KMS-11 (cell line): Measurements from ENCODE around the gene MALT1.

ENCODE experiments used
- H2AFZ ChIP-seq: fragments of 200-600 bp; sonication (generic); 2 replicates; pipeline ENCODE4 v1.6.1; 2016; ENCODE audit warnings: antibody characterized with exemption, mixed run types, low read depth
- H3K27ac ChIP-seq: fragments of 200-600 bp; sonication (generic); 2 replicates; pipeline ENCODE4 v1.6.1; 2016; ENCODE audit warnings: mild to moderate bottlenecking, mixed run types
- H3K27me3 ChIP-seq: fragments of 200-600 bp; sonication (generic); 2 replicates; pipeline ENCODE4 v1.6.1; 2017; ENCODE audit warnings: mild to moderate bottlenecking, low read depth, mixed run types, moderate library complexity; ENCODE audit not compliant: insufficient read depth
- H3K36me3 ChIP-seq: fragments of 200-600 bp; sonication (generic); 2 replicates; pipeline ENCODE4 v1.6.1; 2017; ENCODE audit warnings: mild to moderate bottlenecking, mixed run types; ENCODE audit not compliant: insufficient read depth
- H3K4me1 ChIP-seq: fragments of 200-600 bp; sonication (generic); 2 replicates; pipeline ENCODE4 v1.6.1; 2016; ENCODE audit warnings: mild to moderate bottlenecking, low read depth, mixed run types; ENCODE audit not compliant: poor library complexity, severe bottlenecking
- H3K4me2 ChIP-seq: fragments of 200-600 bp; sonication (generic); 2 replicates; pipeline ENCODE4 v1.7.0; 2016; ENCODE audit warnings: mild to moderate bottlenecking, mixed run types
- H3K4me3 ChIP-seq: fragments of 200-600 bp; sonication (generic); IDR thresholded peaks from 2 replicates; pipeline ENCODE4 v1.6.1; 2017; ENCODE audit warnings: low read depth, low read length, mixed read lengths; ENCODE audit not compliant: insufficient read depth
- H3K79me2 ChIP-seq: fragments of 200-600 bp; sonication (generic); 2 replicates; pipeline ENCODE4 v1.6.1; 2016; ENCODE audit warnings: low read depth, mixed run types; ENCODE audit not compliant: insufficient read depth
- H3K9ac ChIP-seq: fragments of 200-600 bp; sonication (generic); 2 replicates; pipeline ENCODE4 v1.6.1; 2016; ENCODE audit warnings: mild to moderate bottlenecking, mixed run types
- H4K20me1 ChIP-seq: fragments of 200-600 bp; sonication (generic); 2 replicates; pipeline ENCODE4 v1.6.1; 2016; ENCODE audit warnings: mild to moderate bottlenecking, mixed run types; ENCODE audit not compliant: insufficient read depth
- TF ChIP-seq, protein P1 (sequence below): fragments of 200-600 bp; sonication (generic); conservative IDR thresholded peaks from 2 replicates; pipeline ENCODE4 v1.6.1; 2017; ENCODE audit warnings: low read depth, mild to moderate bottlenecking, antibody characterized with exemption, low read length, moderate library complexity, mixed read lengths

Gene MALT1

DNA sequence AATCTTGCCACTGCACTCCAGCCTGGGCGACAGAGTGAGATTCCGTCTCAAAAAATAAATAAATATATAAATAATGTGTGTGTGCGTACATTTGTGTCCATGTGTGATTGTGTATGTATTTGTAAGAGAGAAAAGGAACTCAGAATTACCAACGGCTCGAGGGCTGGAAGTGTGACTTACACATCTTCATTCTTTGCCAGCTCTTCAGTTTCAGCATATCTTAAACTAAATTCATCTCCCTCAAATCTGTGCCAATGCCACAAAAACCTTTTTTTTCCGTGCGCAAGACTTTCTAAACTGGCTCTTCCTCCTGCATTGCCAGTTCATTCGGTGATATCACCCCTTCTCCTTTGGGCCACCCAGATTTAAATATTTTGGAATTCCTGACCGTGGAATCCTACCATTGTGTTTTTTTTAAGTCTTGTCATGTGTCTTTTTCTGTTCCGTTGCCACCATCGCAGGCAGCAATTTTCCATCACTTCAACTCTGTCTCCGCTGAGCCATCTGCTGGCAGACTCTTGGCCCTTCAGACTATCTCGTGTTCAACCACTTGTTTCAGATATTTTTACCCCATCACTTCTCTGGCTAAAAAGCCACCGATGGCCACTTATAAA is 116.4 kb downstream of the MALT1 start:
- H4K20me1 ChIP-seq = no peaks in the 10 kb centered on the region
- H3K4me3 ChIP-seq = no peak overlapping the region
- no peak overlapping the region for H3K27ac ChIP-seq
- TF ChIP-seq, protein P1, sequence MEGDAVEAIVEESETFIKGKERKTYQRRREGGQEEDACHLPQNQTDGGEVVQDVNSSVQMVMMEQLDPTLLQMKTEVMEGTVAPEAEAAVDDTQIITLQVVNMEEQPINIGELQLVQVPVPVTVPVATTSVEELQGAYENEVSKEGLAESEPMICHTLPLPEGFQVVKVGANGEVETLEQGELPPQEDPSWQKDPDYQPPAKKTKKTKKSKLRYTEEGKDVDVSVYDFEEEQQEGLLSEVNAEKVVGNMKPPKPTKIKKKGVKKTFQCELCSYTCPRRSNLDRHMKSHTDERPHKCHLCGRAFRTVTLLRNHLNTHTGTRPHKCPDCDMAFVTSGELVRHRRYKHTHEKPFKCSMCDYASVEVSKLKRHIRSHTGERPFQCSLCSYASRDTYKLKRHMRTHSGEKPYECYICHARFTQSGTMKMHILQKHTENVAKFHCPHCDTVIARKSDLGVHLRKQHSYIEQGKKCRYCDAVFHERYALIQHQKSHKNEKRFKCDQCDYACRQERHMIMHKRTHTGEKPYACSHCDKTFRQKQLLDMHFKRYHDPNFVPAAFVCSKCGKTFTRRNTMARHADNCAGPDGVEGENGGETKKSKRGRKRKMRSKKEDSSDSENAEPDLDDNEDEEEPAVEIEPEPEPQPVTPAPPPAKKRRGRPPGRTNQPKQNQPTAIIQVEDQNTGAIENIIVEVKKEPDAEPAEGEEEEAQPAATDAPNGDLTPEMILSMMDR = no peak
- no peaks in the 10 kb centered on the region for H3K36me3 ChIP-seq
- H3K9ac ChIP-seq = no peak overlapping the region
- no peak overlapping the region for H3K4me2 ChIP-seq
- no peaks in the 10 kb centered on the region for H3K79me2 ChIP-seq
- H3K27me3 ChIP-seq = no peaks in the 10 kb centered on the region
- H2AFZ ChIP-seq = no peak overlapping the region
- no peaks in the 10 kb centered on the region for H3K4me1 ChIP-seq

DNA sequence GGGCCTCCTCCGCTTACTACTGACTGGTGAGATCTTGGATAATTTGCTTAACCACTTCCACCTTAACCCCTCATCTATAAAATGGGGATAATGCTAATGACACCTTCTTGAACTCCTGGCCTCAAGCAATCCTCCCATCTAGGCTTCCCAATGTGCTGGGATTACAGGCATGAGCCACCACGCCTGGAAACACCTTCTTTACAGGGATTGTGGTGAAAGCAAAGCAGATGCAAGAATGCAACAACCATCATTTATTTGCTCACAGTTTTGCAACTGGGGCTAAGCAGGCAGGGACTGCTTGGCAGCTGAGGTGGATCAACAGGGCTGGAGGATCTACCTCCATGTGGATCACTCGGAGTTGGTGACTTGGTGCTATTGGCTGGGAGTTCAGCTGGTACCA is 117.2 kb downstream of the MALT1 start:
- H3K79me2 ChIP-seq = no peaks in the 10 kb centered on the region
- no peak overlapping the region for H2AFZ ChIP-seq
- H3K4me1 ChIP-seq = no peaks in the 10 kb centered on the region
- TF ChIP-seq, protein P1 = no peak
- H3K27me3 ChIP-seq = no peaks in the 10 kb centered on the region
- no peaks in the 10 kb centered on the region for H3K36me3 ChIP-seq
- no peak overlapping the region for H3K4me3 ChIP-seq
- no peak overlapping the region for H3K9ac ChIP-seq
- no peak overlapping the region for H3K4me2 ChIP-seq
- H3K27ac ChIP-seq = no peak overlapping the region
- no peaks in the 10 kb centered on the region for H4K20me1 ChIP-seq

DNA sequence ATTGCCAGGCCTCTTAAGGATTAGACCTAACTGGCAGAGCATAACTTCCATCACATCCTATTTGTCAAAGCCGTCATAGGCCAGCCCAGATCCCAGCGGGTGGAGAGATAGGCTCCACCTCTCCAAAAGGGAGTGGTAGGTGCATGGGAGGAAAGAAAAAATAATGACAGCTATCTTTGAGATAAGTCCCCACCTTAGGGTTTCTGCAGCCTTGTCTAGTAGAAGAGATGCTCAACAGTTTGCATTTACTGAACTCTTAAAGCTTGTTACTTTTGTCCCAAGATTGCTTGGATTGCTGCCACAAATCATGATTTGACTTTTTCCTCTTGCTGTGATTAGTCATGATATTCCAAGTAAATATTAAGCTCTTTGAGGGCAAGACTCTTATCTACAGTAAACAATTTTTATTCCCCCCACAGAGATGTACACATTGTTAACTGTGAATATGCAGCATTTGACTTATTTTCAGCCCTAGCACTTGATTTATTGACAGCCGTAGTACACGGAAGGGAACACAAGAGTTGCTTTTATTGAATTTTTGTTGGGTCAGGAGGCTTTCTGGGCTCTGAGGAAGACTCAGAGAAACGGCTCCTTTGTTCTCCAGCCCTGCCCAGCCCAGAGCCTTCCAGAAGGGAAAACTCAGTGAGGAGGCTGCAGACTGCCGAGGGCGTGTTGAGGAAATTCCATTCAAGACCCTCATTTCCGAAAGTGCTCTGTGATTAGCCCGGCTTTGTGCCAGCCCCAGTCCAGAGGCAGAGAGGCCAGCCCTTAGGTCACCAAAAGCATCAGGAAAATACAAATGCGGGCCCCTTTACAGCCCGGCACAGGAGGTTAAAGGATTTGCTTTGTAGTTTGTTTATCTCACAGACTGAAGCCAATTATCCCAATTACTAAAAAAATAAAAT is 118.0 kb downstream of the MALT1 start:
- H3K4me1 ChIP-seq = no peaks in the 10 kb centered on the region
- H3K36me3 ChIP-seq = no peaks in the 10 kb centered on the region
- H3K27me3 ChIP-seq = no peaks in the 10 kb centered on the region
- H3K4me3 ChIP-seq = no peak overlapping the region
- no peak overlapping the region for H2AFZ ChIP-seq
- TF ChIP-seq, protein P1 = no peak
- no peak overlapping the region for H3K9ac ChIP-seq
- H4K20me1 ChIP-seq = no peaks in the 10 kb centered on the region
- H3K4me2 ChIP-seq = no peak overlapping the region
- no peaks in the 10 kb centered on the region for H3K79me2 ChIP-seq
- no peak overlapping the region for H3K27ac ChIP-seq

DNA sequence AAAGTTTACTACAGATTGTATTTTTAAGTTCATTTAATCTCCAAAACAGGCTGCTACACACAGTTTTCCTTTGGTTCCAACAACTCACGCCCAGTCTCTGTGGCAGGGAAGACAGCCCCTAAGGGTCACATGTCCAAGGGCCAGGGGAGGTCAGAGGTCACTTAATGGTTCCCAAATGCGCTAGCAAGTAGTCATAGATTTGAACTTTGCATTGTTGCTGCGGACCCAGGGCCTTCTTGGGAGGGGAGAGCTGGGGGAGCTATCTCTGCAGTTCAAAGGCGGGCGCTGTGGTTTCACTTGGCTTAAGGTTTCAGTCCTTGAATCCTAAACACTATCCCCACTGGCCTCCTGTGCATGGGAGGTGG is 118.6 kb downstream of the MALT1 start:
- Histone ChIP-seq H3K27me3 (no peaks in the 10 kb centered on the region), H3K4me1 (no peaks in the 10 kb centered on the region), H3K36me3 (no peaks in the 10 kb centered on the region), H3K27ac (no peak overlapping the region), H2AFZ (no peak overlapping the region), H4K20me1 (no peaks in the 10 kb centered on the region), H3K79me2 (no peaks in the 10 kb centered on the region), H3K9ac (no peak overlapping the region), H3K4me2 (no peak overlapping the region), H3K4me3 (no peak overlapping the region)
- TF ChIP-seq, protein P1 = no peak
